Measurements from ENCODE around the gene HOXB5.
A peak's percentile ranks its signal among the peaks of the same experiment; 100 is the strongest.

HOXB5 gene

DNA sequence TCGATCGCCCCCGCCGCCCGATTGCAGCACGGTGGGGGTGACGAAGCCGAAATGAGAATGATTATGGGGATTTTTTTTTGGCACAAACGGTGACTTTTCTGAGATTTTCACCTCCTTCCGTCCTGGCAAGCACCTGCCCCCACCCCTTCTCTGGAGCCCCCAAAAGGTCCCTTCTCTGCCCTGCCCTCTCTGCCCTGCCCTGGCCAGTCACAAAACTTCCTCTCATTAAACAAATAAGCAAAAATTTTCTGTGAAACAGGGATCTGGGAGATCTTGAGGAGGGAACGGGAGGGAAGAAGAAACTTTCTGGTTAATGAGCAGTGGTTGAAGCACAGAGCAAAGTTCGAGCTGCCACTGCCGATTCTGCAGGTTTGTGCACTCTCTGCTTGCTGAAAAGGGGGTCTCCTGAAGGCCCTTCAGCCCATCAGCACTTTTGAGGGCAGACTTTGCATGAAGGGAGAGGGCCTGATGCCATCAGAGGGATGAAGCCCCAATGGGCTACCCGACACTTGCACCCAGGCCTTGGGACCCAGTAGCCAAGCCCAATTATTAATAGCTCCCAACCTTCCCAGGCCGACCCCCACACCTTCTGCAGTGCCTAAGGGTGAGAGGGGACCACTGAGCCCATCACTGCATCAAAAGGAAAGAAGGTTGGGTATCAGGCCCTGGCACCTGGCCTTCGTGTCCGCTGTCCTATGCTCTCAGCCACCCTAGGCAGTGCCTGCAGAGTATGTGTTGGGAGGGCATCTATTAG, 22.6 kb upstream of the HOXB5 start:
- no peak for DNase-seq

DNA sequence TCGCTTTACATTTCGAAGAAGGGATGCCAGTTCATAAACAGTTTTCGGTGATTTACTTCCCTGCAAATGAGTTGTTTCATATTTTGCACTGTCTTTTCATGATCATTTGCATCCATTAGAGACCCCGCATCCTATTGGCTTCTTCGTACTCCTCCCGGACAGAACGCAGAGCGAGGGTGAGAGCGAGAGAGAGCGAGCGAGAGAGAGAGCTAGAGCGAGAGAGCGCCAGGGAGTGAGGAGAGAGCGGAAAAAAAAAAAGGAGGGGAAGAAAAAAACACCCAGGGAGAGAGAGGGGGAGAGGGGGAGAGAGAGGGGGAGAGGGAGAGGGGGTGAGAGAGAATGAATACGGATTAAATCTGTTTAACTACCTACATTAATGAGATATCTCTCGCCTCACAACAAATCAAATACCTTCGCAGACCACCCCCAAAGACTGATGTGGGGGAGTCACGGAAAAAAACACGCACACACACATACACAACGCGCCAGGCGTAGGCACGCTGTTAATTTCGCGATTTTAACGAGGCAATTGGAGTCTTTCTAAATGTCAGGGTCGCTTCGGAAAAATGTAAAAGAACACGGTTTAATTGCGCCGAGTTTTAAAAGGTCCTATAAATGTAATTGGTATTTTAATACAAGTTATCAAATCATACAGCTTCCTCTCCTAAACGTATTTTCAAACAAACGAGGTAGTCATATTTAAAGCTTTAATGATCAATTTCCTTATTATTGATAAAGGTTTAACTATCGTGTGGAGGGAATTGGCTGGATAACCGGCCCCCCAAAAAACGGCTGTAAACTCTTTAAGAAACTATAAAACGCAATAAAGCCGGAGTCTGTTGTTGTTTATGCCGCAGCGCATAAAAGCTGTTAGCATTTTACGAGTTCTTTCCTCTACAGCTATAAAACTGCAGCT, 21.7 kb upstream of the HOXB5 start, which contains the start of gene HOXB8:
HOXB8 (minus strand) TSS at position 246 of the 916 bp plus-strand sequence. CDS start 588 bp downstream, outside the sequence.
- no peak for DNase-seq

- DNase-seq: no peak
These were observed 20.5 kb upstream of the HOXB5 start for GRCh38 chr17:48613862-48614694.

GRCh38 chr17:48612854-48613691, 19.5 kb upstream of the HOXB5 start:
- DNase-seq: peak; percentile 41 to 52

DNA sequence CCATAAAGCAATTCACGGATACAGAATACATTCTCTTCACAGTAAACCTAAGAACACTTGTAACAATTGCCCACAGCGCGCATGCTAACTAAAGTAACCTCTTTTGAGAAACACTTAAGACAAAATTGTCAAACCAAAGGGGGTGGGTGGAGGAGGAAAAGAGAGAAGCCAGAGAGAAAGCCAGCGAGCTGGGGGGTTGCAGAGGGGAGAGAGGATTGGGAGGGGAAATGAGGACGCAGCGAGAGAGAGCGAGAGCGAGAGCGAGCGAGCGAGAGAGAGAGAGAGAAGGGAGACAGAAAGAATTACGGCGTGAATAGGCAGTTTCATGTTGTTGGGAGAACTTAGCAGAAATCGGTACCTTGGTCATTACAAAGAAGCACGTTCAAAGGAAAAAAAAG, 18.9 kb upstream of the HOXB5 start:
- DNase-seq: no peak

DNA sequence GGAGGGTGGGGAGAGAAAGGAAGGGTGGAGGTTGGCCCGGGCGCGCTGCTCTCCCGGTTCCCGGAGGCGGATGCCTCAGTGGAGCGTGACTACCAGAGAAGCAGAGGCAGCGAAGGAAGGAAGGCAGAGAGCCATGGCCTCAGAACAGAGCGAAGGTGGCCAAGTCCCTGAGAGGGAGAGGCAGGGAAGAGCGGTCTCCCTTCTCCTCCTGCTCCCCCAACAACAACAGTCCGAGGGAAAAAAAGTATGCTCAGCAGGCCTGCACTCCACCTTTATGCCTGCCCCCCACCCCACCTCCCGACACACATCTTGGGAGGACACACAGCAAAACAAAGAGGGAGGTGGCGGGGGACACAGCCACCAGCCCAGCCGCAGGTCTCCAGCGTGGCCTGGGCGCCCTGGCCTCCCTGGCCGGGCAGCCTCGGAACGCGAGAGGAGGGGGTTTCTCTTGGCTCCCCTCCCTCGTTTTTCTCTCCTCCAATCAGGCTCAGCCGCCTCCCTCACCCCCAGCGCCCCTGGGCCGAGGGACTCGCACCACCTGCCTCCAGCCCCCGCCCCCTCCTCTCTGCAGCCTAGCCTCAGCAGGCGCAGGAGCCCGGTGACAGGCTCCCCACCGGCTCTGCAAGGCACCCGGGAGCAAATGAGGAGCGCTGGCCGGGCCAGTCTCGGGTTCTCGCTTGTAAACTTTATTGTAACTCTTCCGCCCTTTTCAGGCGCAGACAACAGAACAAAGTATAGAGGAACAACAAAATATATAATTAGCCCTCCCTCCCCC, 18.3 kb upstream of the HOXB5 start:
- peak; percentile 52 to 74 for DNase-seq

- DNase-seq: no peak
These were observed 17.6 kb upstream of the HOXB5 start for GRCh38 chr17:48611213-48611612.

DNA sequence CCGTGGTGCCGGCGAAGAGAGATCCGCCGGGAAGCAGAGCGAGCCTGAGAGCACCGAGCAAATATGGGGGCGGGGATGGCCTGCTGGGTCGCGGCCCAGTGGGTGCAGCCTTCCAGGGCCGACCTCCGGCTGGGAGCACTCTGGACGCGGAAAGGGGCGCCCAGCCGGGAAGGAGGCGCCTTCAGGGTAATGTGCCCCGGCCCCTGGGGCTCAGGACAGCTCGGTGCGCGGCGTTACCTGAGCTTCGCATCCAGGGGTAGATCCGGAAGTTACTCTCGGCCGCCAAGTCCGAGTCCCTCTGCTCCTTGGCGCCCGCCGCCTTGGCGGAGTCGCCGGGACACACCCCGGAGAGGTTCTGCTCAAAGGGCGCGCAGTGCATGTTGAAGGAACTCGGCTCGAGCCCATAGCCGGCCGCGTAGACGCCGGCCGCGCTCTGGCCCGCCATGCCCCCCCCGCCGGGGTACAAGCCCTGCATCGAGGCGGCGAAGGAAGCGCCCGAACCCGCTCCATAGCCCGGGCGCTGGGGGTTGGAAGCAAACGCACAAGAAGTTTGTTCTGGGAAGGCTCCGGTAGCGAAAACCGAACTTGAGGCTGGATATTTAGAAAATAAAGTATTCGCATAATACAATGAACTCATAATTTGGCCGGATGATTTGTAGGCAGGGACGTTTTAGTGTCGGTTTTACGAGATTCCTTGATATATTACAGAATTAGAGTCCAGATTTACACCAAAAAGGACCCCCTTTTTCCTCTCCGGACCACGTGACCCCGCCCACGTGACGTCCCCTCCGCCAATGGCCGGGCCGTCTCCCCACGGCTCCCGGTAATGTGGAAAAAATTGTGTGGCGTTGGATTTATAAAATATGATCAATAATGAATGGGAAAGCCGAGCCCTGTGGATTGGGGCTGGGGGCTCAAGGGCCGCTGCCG, 17.0 kb upstream of the HOXB5 start, which contains the start of gene HOXB7:
HOXB7 (minus strand) TSS at position 736 of the 930 bp plus-strand sequence; CDS start at position 637, 99 bp downstream.
- DNase-seq: peak; percentile 10 to 68

GRCh38 chr17:48609759-48610281, 16.2 kb upstream of the HOXB5 start:
- DNase-seq: no peak

DNA sequence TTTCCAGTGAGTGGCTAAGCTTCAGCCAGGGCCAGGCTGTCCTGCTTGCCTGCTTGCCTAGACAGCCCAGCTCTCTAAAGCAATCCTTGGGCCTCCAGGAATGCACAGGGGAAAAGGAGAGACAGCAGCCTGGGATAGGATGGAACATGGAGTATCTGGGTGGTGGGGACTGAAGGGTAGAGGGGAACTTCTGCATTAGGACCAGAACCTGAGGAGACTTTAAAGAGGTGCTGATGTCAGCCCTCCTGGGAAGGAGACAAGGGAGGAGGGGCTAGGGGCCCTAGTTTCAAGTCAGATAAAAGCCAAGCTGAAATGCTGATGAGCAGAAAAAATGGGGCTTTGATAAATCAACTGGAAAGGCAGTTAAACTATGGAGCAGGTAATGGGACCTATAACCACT, 15.5 kb upstream of the HOXB5 start:
- no peak for DNase-seq

DNA sequence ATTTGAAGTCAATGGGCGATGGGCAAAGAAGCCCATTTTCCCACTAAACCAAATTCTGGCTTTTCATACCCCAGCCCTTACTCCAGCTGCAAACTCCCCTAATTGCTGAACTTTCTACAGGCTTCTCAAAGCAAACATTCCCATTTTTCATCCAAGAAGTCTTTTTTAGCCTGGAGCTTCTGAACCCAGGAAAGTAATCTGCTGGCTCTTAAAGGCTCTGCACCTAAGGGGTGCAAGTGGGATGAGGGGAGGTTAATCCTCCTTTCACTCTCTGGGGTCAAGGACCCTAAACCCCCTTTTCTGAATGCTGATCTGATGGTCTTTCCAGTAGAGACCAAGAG, 14.9 kb upstream of the HOXB5 start:
- DNase-seq: no peak

- DNase-seq: no peak
These were observed 13.5 kb upstream of the HOXB5 start for GRCh38 chr17:48606892-48607614.

DNA sequence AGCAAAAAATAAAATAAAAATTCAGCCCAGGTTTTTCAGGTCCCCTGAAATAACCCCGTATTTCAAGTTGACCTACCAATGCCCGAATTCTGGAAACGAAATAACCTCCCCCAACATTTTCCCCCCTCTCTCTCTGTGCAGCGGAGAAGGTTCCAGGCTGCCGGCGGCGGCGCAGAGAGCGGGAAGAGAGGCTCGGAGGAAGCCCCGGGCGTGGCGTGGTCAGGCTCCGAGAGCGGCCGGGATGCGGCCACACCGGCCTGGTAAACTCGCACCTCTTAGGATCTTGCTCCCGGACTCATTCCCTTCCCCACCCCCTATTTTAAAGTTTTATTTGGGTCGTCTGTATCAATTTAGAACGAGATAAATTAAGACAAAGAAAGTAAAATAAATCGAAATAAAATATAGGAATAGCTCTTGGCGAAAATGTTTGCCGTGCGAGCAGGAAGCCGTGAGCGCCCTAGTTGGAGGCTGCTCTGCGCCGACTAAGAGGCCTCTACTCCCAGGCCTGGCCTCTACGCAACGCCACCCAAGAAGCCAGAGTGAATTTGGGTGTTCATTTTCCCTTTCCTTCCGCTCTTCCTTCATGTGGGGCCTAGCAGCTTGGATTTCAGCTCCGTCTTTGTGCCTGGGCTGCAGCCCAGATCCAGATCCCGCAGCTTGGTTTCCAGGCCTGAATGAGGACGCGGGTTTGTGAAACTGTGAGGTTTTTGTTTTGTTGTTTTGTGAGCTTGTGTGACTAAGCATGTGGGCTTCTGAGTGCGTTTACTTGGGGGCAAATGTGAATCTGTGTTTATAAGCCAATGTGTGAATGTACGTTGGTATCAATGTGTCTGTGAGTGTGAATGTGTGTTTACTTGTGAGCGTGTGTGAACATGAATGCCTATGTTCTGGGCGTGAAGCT, 12.7 kb upstream of the HOXB5 start:
- no peak for DNase-seq

DNA sequence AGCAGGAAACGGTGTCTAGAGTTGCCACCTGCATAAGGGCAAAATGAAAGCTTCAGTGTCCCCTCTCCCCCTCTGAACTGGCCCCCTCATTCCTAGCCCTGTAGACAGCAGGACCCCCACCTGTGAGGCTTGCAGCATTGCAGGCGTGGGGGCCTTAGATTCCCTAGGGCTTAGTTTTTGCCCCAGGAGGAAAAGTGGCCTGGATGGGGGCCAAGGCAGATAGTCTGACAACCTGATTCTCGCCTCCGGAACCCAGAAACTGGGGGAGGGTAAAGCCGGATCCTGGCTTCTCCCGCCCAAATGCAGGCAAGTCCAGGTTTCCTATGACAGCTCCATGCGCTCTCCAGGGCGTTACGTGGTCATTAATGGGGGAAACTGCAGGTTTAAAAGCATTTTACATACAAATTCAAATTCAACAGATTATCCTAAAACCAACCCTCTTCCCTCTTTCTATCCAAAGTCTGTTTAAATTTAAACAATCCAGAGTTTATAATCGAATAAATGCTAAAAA, 11.9 kb upstream of the HOXB5 start:
- no peak for DNase-seq

DNA sequence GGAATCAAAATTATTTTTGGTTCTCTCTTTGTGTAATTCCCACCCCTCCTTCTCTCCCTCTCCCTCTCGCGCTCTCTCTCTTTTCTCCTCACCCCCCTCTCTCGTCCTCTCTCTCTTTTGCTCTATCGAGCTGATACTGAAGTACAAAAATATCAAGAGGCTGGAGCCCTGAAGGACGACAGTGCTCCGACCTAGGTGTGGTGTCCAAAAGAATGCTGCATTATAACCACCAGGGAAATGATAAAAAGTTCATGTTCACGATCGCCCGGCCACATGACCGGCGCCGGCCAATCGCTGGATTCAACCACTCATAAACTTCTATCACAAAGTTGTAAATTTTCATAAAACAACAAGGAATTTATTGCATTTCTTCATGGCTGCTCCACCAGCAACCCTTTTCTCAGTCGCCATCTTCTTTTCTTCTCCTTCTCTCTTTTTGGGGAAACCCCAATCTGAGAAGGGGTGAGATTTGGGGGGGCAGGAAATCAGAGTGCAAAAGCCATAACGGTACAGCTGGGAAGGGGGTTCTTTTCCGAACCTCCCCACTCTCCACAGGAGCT, 11.3 kb upstream of the HOXB5 start, which contains the start of gene HOXB6:
HOXB6 (minus strand) TSS at position 217 of the 560 bp plus-strand sequence. CDS start 6,836 bp downstream, outside the sequence.
- DNase-seq: no peak

DNA sequence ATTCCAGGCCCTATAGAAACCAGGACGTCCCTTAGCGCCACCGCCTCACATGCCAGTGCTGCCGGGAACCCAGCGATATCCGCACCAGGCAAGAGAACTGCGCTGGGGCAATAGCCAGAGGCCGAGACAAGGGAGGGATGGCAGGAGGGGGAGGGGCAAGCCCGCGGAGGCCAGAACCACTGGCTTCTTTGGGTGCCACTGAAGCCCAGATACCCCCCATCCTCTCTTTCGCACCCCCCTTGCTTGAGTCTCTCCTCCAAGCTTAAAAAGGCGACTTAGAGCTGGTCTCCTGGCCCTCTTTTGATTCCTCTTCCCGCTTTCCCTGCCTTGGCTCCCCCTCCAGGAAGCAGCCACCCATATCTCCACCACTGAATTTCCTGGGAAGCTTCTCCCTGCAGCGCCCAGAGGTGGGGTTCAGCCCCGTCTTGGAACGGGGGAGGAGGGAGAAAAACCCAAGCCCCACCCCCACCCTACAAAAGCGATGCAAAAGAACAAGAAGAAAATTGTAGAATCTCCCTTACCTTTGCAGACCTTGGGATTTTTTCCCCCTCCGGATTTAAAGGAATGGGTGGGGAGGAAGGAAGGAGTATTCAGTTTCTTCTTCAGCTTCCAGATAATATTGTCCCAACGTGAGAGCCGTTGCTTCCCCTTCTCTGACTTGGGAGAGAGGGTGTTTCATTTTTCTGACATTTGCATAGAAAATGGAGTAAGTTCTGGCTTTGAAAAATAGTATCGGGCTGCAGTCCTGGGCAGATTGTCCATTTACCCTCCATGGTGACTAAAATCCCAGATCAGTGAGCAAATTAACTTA, 10.6 kb upstream of the HOXB5 start:
- DNase-seq: no peak
